Cardiac fibroblast (primary cell): ENCODE results near the gene DSG2.
A peak's percentile ranks its signal among the peaks of the same experiment; 100 is the strongest.

Experiments
- DNase-seq, 2 donors: peaks; one replicate each; pipeline versions ENCODE4 v3.0.0 to v3.0.0-alpha.2; 2010; ENCODE audit warnings: low read depth in 2 of 2
- H3K4me3 ChIP-seq, 2 donors: replicated peaks in 1 of 2; 1 replicate in 1 of 2; 2 replicates in 1 of 2; pipeline ENCODE4 v1.5.1; 2011; ENCODE audit warnings: low read depth in 2 of 2, low read length in 2 of 2, mild to moderate bottlenecking in 2 of 2, moderate library complexity in 1 of 2
- TF ChIP-seq, protein P1 (sequence below): IDR thresholded peaks from one replicate; pipeline ENCODE4 v1.5.1; 2011; ENCODE audit warnings: low read depth, mild to moderate bottlenecking, low read length, inconsistent platforms

DSG2 gene

DNA sequence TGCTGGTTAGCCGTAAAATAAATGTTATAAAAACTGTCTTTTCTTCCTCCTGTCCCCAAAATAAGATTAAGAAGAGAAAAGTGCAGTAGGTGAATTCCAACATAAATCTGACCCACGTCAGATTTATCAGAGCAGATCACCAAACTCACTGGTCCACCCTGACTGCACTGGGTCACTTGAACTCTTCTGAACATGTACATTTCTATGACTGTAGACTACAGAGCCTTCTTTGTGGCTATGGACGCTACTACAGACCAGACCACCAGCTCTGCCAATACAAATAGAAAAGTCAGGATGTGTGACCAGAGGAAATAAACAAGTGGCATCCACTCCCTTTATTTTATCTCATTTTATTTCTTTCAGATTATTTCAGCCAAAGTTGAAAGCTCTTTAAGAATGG is 11.6 kb downstream of the DSG2 start:
- TF ChIP-seq, protein P1, sequence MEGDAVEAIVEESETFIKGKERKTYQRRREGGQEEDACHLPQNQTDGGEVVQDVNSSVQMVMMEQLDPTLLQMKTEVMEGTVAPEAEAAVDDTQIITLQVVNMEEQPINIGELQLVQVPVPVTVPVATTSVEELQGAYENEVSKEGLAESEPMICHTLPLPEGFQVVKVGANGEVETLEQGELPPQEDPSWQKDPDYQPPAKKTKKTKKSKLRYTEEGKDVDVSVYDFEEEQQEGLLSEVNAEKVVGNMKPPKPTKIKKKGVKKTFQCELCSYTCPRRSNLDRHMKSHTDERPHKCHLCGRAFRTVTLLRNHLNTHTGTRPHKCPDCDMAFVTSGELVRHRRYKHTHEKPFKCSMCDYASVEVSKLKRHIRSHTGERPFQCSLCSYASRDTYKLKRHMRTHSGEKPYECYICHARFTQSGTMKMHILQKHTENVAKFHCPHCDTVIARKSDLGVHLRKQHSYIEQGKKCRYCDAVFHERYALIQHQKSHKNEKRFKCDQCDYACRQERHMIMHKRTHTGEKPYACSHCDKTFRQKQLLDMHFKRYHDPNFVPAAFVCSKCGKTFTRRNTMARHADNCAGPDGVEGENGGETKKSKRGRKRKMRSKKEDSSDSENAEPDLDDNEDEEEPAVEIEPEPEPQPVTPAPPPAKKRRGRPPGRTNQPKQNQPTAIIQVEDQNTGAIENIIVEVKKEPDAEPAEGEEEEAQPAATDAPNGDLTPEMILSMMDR: no peak
- H3K4me3 ChIP-seq: no peak overlapping the region
- no peak for DNase-seq

DNA sequence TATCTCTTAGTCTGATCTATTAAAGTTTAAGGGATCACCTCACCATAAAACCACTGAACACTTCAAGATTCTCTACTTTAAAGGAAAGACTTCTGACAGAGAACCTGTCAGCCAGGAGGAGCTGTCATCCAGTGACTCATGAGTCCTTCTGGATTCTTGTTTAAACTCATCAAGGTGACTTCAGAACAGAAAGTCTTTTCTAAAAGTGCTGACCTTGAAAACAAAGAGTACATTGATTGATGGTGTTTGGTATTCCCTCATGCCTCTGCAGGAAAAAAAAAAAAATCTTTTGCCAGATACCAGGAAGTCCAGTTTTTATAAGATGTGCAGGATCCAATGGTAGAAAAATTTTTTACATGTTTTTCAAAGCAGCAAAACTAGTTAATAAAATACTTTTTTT is 12.3 kb downstream of the DSG2 start:
- DNase-seq: no peak
- TF ChIP-seq, protein P1: no peak

DNA sequence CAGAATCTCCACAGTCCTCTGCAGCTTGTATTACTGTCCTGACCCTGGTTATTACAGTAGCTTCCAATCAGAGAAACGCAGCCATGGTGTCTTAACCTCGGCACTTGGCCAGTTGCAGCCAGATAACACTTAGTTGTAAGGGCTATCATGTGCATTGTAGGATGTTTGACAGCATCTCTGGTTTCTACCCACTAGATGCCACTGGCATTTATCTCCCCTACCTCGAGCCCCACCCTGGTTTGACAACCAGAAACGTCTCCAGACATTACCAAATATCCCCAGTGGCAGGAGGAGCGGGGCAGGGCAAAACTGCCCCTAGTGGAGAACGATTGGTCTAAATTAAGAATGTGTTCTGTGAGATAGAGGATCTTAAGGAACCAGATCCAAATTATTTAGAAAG is 13.1 kb downstream of the DSG2 start:
- peak in 1 of 2 donors; percentile 7 for DNase-seq
- H3K4me3 ChIP-seq: no peak overlapping the region
- TF ChIP-seq, protein P1: no peak

More for the DNA sequence above, 12.3 kb downstream of the DSG2 start:
- H3K4me3 ChIP-seq: no peak overlapping the region

DNA sequence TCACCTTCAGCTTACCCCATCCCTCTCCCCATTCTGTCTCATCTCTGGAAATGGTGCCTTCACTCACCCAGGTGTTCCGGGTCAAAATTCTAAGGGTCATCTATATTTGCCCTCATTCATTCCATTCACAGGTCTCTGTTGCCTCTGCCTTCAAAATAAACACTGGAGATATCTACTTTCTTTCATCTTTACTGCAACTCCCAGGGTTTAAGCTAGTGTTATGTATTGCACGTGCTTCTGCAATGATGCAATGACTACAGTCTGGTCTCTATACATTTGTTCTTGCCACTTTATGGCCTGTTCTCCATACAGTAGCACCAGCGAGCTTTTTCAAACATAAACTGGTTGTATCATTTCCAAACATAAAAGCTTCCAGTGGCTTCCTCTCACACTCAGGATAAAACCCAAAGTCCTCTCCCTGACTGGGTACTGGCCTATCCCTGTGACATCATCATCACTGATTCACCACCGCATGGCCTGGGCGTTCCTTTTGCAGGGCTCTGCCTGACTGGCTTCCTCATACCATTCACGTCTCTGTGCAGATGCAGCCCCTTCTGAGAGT is 14.3 kb downstream of the DSG2 start:
- H3K4me3 ChIP-seq: no peak overlapping the region
- peak; percentile 60 to 77 for DNase-seq
- TF ChIP-seq, protein P1: no peak

DNA sequence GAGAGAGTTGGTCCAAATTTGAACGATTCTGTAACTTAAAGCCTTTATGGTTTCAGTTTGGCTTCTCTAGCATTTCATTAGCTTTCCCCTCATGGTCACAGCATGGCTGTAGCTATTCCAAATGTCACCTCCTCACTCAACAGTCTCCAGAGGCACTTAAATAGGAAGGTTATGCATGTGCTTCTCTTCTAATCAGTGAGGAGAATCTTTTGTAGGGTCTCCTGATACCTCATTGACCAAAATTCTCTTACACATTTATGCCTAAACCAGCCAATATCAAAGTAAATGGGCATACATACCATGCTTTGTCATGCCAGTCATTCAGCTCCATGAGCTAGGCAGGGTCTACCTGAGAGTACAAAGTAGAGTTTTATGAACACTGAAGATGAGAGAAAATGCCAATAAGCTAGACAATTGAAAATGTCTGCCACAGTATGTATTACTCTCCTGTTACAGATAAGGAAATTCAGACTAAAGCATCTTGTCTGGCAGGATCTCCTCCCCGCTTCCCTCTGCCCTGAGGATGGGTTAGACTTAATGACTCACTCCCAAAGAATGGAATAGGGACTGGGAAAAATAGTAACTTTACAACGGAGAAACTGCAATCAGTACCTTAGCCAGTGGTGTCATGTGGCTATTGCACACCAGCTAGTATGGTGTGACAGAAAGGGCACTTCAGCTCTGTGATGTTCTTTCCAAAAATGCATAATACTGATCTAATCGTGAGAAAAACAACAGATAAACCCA is 15.4 kb downstream of the DSG2 start:
- DNase-seq: peak; percentile 55 to 63
- TF ChIP-seq, protein P1: no peak

DNA sequence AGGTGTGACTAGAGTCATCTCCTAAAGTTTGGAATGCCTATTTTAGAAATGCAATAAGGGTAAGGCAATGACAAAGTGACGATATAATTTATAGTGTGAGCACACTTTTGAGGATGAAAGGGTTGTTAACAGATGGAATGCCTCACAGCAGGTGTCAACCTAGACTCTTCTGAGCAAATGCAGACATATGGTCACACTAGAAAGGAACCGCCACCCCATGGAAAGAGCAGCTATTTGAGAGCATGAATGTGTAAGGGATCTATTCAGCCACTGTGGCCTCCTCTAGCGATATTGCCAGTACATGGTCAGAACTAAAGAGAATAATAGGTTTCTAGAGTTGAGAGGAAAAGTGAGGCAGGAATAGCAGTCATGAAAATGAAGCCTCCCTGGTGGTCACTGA is 18.5 kb downstream of the DSG2 start:
- TF ChIP-seq, protein P1: no peak
- no peak for DNase-seq
- H3K4me3 ChIP-seq: no peak overlapping the region

More for the DNA sequence above, 15.4 kb downstream of the DSG2 start:
- no peak overlapping the region for H3K4me3 ChIP-seq
